K562 (cell line): ENCODE results near the gene RPL35. TPM values are rescaled to one million over a fixed set of nuclear protein-coding genes. Genes with fewer than 3 reads are reported as not detected.

Experiments
- CREBBP ChIP-seq: IDR thresholded peaks from one replicate; pipeline ENCODE4 v1.6.1; 2012; ENCODE audit warnings: low read depth, mild to moderate bottlenecking, control low read depth, inconsistent platforms, low read length
- FIP1L1 ChIP-seq: fragments of 200-400 bp; formaldehyde crosslinking; IDR thresholded peaks from 2 replicates; pipeline ENCODE4 v1.6.1; 2018; ENCODE audit warnings: mild to moderate bottlenecking, low read depth, low read length; ENCODE audit not compliant: poor library complexity, severe bottlenecking
- GATA2 ChIP-seq: sonication (generic); formaldehyde crosslinking; IDR thresholded peaks from 2 replicates; pipeline ENCODE4 v1.4.0; 2020; ENCODE audit warnings: mild to moderate bottlenecking, missing genetic modification reagents
- MTA2 ChIP-seq: fragments of 450-650 bp; IDR thresholded peaks from 2 replicates; pipeline ENCODE4 v1.6.1; 2016; ENCODE audit warnings: low read depth
- PHF8 ChIP-seq: fragments of 200-600 bp; sonication (generic); IDR thresholded peaks from 2 replicates; pipeline ENCODE4 v1.6.1; 2012; ENCODE audit warnings: mixed run types, mild to moderate bottlenecking, inconsistent platforms, low read length, moderate library complexity, borderline replicate concordance
- PTBP1 ChIP-seq: fragments of 200-400 bp; formaldehyde crosslinking; IDR thresholded peaks from 2 replicates; pipeline ENCODE4 v1.6.1; 2017; ENCODE audit warnings: low read depth, low read length
- TCF3 ChIP-seq: sonication (generic); formaldehyde crosslinking; IDR thresholded peaks from 2 replicates; pipeline ENCODE4 v1.4.0; 2020; ENCODE audit warnings: mild to moderate bottlenecking, missing genetic modification reagents
- TEAD4 ChIP-seq, 2 experiments: sonication (generic) in 1 of 2; formaldehyde crosslinking in 1 of 2; IDR thresholded peaks; 2 replicates each; pipeline versions ENCODE4 v1.6.1 to v1.8.0; 2012 to 2022; ENCODE audit warnings: borderline replicate concordance in 1 of 2, inconsistent platforms in 1 of 2, low read length in 1 of 2, mild to moderate bottlenecking in 1 of 2, missing genetic modification reagents in 1 of 2
- XRCC4 ChIP-seq: IDR thresholded peaks from one replicate; pipeline ENCODE4 v1.6.1; 2011; ENCODE audit not compliant: insufficient read depth, insufficient read length; ENCODE audit errors: extremely low read depth
- polyA plus RNA-seq, 8 experiments: library from polyadenylated mRNA; depleted of rRNA in 4 of 8; stranded (reverse) in 5 of 8; unstranded in 3 of 8; fragments of >200 nt; fragmentation: Nextera tagmentation in 2 of 8; fragmentation: Illumina TruSeq in 1 of 8; extraction: Ambion mirVana in 2 of 8; extraction: Trizol in 1 of 8; gene quantifications; 2 replicates each; pipeline versions ENCODE4 v1.2.1 to v1.2.3, GENCODE V29; 2011 to 2014; ENCODE audit warnings: inconsistent platforms in 1 of 8, missing spikeins in 1 of 8
- total RNA-seq, 7 experiments: library from RNA; depleted of rRNA in 6 of 7; stranded (reverse); fragments of >200 nt in 6 of 7; fragmentation: Illumina TruSeq in 2 of 7; extraction: Trizol in 2 of 7; gene quantifications; 2 replicates each; pipeline versions ENCODE4 v1.2.1 to v1.2.3, GENCODE V29; 2011 to 2021; ENCODE audit warnings: low replicate concordance in 1 of 7
- TF ChIP-seq, protein P1 (sequence below): fragments of 450-650 bp; IDR thresholded peaks from 2 replicates; pipeline ENCODE4 v1.6.1; 2017; ENCODE audit warnings: antibody characterized with exemption, mild to moderate bottlenecking
- TF ChIP-seq, protein P2 (sequence below): sonication (generic); formaldehyde crosslinking; IDR thresholded peaks from 2 replicates; pipeline ENCODE4 v1.9.0; 2022; ENCODE audit warnings: mild to moderate bottlenecking, missing genetic modification reagents
- TF ChIP-seq, protein P3 (sequence below): fragments of 450-650 bp; IDR thresholded peaks from 2 replicates; pipeline ENCODE4 v1.6.1; 2016
- TF ChIP-seq, protein P4 (sequence below), 3 experiments: fragments of 200-800 bp in 1 of 3; fragments of 250-450 bp in 1 of 3; fragments of 450-650 bp in 1 of 3; sonication (Bioruptor Pico) in 1 of 3; sonication (Bioruptor generic) in 1 of 3; formaldehyde crosslinking in 1 of 3; IDR thresholded peaks; 2 replicates each; pipeline versions ENCODE4 v1.6.1 to v1.8.0; 2016 to 2022; ENCODE audit warnings: mild to moderate bottlenecking in 2 of 3, missing genetic modification characterization in 2 of 3, missing compliant biosample characterization in 1 of 3, moderate library complexity in 1 of 3
- TF ChIP-seq, protein P5 (sequence below), 2 experiments: fragments of 450-650 bp; conservative IDR thresholded peaks; 2 replicates each; pipeline ENCODE4 v1.6.1; 2017; ENCODE audit warnings: mild to moderate bottlenecking in 2 of 2, moderate library complexity in 2 of 2
- TF ChIP-seq, protein P6 (sequence below): fragments of 250-450 bp; sonication (Bioruptor Pico); IDR thresholded peaks from 2 replicates; pipeline ENCODE4 v1.4.0; 2020

RPL35 gene
- total and polyA plus RNA-seq, 9 of the 15 experiments (the other 6 are each of a cell fraction or from before 2014, with no cell fraction given), result 1,755 to 5,101 (median 3,405) TPM

DNA sequence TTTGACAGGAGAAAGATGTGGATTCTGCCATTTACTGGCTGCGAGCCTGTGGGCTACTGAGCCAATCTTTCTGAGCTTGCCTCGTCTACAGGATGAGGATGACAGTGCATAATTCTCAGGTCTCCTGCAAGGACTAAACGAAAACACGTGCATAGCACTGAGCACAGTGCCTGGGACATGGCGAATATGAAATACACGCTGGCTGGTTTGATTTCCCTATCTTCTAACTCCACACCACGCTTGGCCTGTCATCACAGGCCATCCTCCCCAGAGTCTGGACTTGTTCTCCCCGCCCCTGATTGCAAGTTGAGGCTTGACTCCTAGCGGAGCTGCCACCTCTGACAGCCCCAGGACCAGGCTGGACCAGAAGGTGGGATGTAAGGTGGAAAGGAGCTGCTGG, 38.1 kb upstream of the RPL35 start (continued):
- TF ChIP-seq, protein P1, sequence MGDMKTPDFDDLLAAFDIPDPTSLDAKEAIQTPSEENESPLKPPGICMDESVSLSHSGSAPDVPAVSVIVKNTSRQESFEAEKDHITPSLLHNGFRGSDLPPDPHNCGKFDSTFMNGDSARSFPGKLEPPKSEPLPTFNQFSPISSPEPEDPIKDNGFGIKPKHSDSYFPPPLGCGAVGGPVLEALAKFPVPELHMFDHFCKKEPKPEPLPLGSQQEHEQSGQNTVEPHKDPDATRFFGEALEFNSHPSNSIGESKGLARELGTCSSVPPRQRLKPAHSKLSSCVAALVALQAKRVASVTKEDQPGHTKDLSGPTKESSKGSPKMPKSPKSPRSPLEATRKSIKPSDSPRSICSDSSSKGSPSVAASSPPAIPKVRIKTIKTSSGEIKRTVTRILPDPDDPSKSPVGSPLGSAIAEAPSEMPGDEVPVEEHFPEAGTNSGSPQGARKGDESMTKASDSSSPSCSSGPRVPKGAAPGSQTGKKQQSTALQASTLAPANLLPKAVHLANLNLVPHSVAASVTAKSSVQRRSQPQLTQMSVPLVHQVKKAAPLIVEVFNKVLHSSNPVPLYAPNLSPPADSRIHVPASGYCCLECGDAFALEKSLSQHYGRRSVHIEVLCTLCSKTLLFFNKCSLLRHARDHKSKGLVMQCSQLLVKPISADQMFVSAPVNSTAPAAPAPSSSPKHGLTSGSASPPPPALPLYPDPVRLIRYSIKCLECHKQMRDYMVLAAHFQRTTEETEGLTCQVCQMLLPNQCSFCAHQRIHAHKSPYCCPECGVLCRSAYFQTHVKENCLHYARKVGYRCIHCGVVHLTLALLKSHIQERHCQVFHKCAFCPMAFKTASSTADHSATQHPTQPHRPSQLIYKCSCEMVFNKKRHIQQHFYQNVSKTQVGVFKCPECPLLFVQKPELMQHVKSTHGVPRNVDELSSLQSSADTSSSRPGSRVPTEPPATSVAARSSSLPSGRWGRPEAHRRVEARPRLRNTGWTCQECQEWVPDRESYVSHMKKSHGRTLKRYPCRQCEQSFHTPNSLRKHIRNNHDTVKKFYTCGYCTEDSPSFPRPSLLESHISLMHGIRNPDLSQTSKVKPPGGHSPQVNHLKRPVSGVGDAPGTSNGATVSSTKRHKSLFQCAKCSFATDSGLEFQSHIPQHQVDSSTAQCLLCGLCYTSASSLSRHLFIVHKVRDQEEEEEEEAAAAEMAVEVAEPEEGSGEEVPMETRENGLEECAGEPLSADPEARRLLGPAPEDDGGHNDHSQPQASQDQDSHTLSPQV, result peak; percentile 79
- TF ChIP-seq, protein P2, sequence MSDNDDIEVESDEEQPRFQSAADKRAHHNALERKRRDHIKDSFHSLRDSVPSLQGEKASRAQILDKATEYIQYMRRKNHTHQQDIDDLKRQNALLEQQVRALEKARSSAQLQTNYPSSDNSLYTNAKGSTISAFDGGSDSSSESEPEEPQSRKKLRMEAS (CRISPR knock-in tag), result peak; percentile 83
- TF ChIP-seq, protein P3, sequence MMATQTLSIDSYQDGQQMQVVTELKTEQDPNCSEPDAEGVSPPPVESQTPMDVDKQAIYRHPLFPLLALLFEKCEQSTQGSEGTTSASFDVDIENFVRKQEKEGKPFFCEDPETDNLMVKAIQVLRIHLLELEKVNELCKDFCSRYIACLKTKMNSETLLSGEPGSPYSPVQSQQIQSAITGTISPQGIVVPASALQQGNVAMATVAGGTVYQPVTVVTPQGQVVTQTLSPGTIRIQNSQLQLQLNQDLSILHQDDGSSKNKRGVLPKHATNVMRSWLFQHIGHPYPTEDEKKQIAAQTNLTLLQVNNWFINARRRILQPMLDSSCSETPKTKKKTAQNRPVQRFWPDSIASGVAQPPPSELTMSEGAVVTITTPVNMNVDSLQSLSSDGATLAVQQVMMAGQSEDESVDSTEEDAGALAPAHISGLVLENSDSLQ, result peak; percentile 16; the same call in 1 of the 2 replicates
- TF ChIP-seq GATA2 (CRISPR knock-in tag), result peak; percentile 59
- no peak for TF ChIP-seq FIP1L1
- peak; percentile 56 for TF ChIP-seq MTA2
- TF ChIP-seq, protein P4, sequence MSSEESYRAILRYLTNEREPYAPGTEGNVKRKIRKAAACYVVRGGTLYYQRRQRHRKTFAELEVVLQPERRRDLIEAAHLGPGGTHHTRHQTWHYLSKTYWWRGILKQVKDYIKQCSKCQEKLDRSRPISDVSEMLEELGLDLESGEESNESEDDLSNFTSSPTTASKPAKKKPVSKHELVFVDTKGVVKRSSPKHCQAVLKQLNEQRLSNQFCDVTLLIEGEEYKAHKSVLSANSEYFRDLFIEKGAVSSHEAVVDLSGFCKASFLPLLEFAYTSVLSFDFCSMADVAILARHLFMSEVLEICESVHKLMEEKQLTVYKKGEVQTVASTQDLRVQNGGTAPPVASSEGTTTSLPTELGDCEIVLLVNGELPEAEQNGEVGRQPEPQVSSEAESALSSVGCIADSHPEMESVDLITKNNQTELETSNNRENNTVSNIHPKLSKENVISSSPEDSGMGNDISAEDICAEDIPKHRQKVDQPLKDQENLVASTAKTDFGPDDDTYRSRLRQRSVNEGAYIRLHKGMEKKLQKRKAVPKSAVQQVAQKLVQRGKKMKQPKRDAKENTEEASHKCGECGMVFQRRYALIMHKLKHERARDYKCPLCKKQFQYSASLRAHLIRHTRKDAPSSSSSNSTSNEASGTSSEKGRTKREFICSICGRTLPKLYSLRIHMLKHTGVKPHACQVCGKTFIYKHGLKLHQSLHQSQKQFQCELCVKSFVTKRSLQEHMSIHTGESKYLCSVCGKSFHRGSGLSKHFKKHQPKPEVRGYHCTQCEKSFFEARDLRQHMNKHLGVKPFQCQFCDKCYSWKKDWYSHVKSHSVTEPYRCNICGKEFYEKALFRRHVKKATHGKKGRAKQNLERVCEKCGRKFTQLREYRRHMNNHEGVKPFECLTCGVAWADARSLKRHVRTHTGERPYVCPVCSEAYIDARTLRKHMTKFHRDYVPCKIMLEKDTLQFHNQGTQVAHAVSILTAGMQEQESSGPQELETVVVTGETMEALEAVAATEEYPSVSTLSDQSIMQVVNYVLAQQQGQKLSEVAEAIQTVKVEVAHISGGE (CRISPR knock-in tag; IDR thresholded peaks at IDR 0.05), result no peak
- TF ChIP-seq TCF3 (CRISPR knock-in tag), result peak; percentile 91
- TF ChIP-seq, protein P5, sequence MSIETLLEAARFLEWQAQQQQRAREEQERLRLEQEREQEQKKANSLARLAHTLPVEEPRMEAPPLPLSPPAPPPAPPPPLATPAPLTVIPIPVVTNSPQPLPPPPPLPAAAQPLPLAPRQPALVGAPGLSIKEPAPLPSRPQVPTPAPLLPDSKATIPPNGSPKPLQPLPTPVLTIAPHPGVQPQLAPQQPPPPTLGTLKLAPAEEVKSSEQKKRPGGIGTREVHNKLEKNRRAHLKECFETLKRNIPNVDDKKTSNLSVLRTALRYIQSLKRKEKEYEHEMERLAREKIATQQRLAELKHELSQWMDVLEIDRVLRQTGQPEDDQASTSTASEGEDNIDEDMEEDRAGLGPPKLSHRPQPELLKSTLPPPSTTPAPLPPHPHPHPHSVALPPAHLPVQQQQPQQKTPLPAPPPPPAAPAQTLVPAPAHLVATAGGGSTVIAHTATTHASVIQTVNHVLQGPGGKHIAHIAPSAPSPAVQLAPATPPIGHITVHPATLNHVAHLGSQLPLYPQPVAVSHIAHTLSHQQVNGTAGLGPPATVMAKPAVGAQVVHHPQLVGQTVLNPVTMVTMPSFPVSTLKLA (conservative IDR thresholded peaks at IDR 0.05), result peak; percentile 80 to 91
- TF ChIP-seq PTBP1, result no peak
- no peak for TF ChIP-seq XRCC4
- no peak for TF ChIP-seq PHF8
- TF ChIP-seq, protein P6, sequence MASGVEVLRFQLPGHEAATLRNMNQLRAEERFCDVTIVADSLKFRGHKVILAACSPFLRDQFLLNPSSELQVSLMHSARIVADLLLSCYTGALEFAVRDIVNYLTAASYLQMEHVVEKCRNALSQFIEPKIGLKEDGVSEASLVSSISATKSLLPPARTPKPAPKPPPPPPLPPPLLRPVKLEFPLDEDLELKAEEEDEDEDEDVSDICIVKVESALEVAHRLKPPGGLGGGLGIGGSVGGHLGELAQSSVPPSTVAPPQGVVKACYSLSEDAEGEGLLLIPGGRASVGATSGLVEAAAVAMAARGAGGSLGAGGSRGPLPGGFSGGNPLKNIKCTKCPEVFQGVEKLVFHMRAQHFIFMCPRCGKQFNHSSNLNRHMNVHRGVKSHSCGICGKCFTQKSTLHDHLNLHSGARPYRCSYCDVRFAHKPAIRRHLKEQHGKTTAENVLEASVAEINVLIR (CRISPR knock-in tag), result no peak
- TF ChIP-seq CREBBP, result no peak
- TF ChIP-seq TEAD4 (IDR thresholded peaks at IDR 0.05; ENCODE audit: low read length), result peak; percentile 16; the same call in 1 of the 2 replicates
- no peak for TF ChIP-seq TEAD4 (CRISPR knock-in tag; IDR thresholded peaks at IDR 0.05; ENCODE audit: borderline replicate concordance)
